Fibroblast of skin of left quadriceps (primary cell): ENCODE results near the gene ANTXRL.
"Not testable (repeated sequence)": the region's sequence is repeated elsewhere in the genome, so short reads cannot be mapped to it uniquely, and the experiment has no call there.

Source experiments
- DNase-seq, 2 experiments: peaks; one replicate each; pipeline ENCODE4 v3.0.0-alpha.2; 2013; ENCODE audit warnings: low read depth in 2 of 2

ANTXRL gene

GRCh38 chr10:46294641-46295220 lies 7.9 kb downstream of the ANTXRL start:
- DNase-seq = no peak

GRCh38 chr10:46295350-46296010 lies 8.7 kb downstream of the ANTXRL start:
- DNase-seq = not testable (repeated sequence)

GRCh38 chr10:46296086-46296485 lies 9.3 kb downstream of the ANTXRL start:
- DNase-seq = not testable (repeated sequence)

- no peak for DNase-seq
These were observed 9.9 kb downstream of the ANTXRL start for GRCh38 chr10:46296641-46297141.

GRCh38 chr10:46297406-46298204 lies 10.8 kb downstream of the ANTXRL start:
- DNase-seq = no peak

- DNase-seq = no peak
These were observed 11.9 kb downstream of the ANTXRL start for GRCh38 chr10:46298477-46299285.

- DNase-seq = no peak
These were observed 12.4 kb downstream of the ANTXRL start for GRCh38 chr10:46299286-46299535.

GRCh38 chr10:46299536-46300369 lies 13.0 kb downstream of the ANTXRL start:
- DNase-seq = no peak

- not testable (repeated sequence) for DNase-seq
These were observed 13.5 kb downstream of the ANTXRL start for GRCh38 chr10:46300370-46300711.

- no peak for DNase-seq
These were observed 14.4 kb downstream of the ANTXRL start for GRCh38 chr10:46301056-46301645.

- DNase-seq = no peak
These were observed 15.1 kb downstream of the ANTXRL start for GRCh38 chr10:46301721-46302479.

- not testable (repeated sequence) for DNase-seq
These were observed 16.1 kb downstream of the ANTXRL start for GRCh38 chr10:46302765-46303352.

- no peak for DNase-seq
These were observed 17.3 kb downstream of the ANTXRL start for GRCh38 chr10:46304062-46304461.

- not testable (repeated sequence) for DNase-seq
These were observed 17.9 kb downstream of the ANTXRL start for GRCh38 chr10:46304671-46305070.

GRCh38 chr10:46305079-46305818 lies 18.5 kb downstream of the ANTXRL start:
- no peak for DNase-seq

- no peak for DNase-seq
These were observed 19.2 kb downstream of the ANTXRL start for GRCh38 chr10:46305986-46306385.

GRCh38 chr10:46306516-46307184 lies 19.9 kb downstream of the ANTXRL start:
- no peak for DNase-seq
